WTC11 (cell line): ENCODE data around the gene KRT33A. TPM values are rescaled to one million over a fixed set of nuclear protein-coding genes. Genes with fewer than 3 reads are reported as not detected.
"Not testable (repeated sequence)": the region's sequence is repeated elsewhere in the genome, so short reads cannot be mapped to it uniquely, and the experiment has no call there.

Experiments
- ATAC-seq: fragments of 200-7000 bp; cut with Tn5 transposase; 2 replicates; pipeline ENCODE4 v1.10.0; 2021; ENCODE audit warnings: mild to moderate bottlenecking, moderate library complexity
- CTCF ChIA-PET: fragments of 300-600 bp; sonication (Branson Sonifier 250); formaldehyde crosslinking; loops from one replicate; lab custom pipeline; 2021; ENCODE audit warnings: antibody characterized with exemption; lab: Charles Lee
- POLR2A ChIA-PET: fragments of 350-600 bp; sonication (Branson Sonifier 250); formaldehyde crosslinking; loops from one replicate; lab custom pipeline; 2021; ENCODE audit warnings: antibody characterized with exemption; lab: Charles Lee
- DNase-seq: peaks from one replicate; pipeline ENCODE4 v3.0.0; 2021; ENCODE audit warnings: low spot score
- H3K27ac Mint-ChIP-seq: 2 replicates; pipeline ENCODE4 v1.8.0; 2021; ENCODE audit warnings: mixed read lengths
- H3K27me3 Mint-ChIP-seq: 2 replicates; pipeline ENCODE4 v1.8.0; 2021; ENCODE audit warnings: low read depth, mild to moderate bottlenecking, moderate library complexity, mixed read lengths
- H3K36me3 Mint-ChIP-seq: 2 replicates; pipeline ENCODE4 v1.8.0; 2021; ENCODE audit warnings: mixed read lengths
- H3K4me1 Mint-ChIP-seq: 2 replicates; pipeline ENCODE4 v1.8.0; 2022; ENCODE audit warnings: mixed read lengths
- H3K4me3 Mint-ChIP-seq: 2 replicates; pipeline ENCODE4 v1.8.0; 2021; ENCODE audit warnings: mild to moderate bottlenecking, moderate library complexity, mixed read lengths
- H3K9me3 Mint-ChIP-seq: 2 replicates; pipeline ENCODE4 v1.8.0; 2021; ENCODE audit warnings: mixed read lengths
- AFF4 ChIP-seq: sonication (generic); formaldehyde crosslinking; IDR thresholded peaks from 2 replicates; pipeline ENCODE4 v1.8.1; 2023; ENCODE audit warnings: mild to moderate bottlenecking, missing genetic modification reagents, borderline replicate concordance
- CREB1 ChIP-seq: sonication (generic); formaldehyde crosslinking; IDR thresholded peaks from 2 replicates; pipeline ENCODE4 v1.8.0; 2023; ENCODE audit warnings: mild to moderate bottlenecking, missing genetic modification reagents
- GRHL2 ChIP-seq: fragments of 250-450 bp; sonication (Bioruptor Pico); IDR thresholded peaks from 2 replicates; pipeline ENCODE4 v1.8.0; 2022; ENCODE audit warnings: mild to moderate bottlenecking, moderate library complexity; ENCODE audit not compliant: insufficient replicate concordance, severe bottlenecking
- GTF2I ChIP-seq: fragments of 250-450 bp; sonication (Bioruptor Pico); conservative IDR thresholded peaks from 2 replicates; pipeline ENCODE4 v1.4.0; 2021; ENCODE audit warnings: mild to moderate bottlenecking
- MXD4 ChIP-seq: fragments of 250-450 bp; sonication (Bioruptor Pico); IDR thresholded peaks from 2 replicates; pipeline ENCODE4 v1.8.0; 2021; ENCODE audit warnings: mild to moderate bottlenecking, moderate library complexity, borderline replicate concordance
- NR3C1 ChIP-seq: sonication (generic); formaldehyde crosslinking; conservative IDR thresholded peaks from 2 replicates; pipeline ENCODE4 v1.8.1; 2023; ENCODE audit warnings: low read depth, mild to moderate bottlenecking, missing genetic modification reagents
- PRDM15 ChIP-seq: sonication (generic); formaldehyde crosslinking; IDR thresholded peaks from 2 replicates; pipeline ENCODE4 v1.8.0; 2022; ENCODE audit warnings: missing genetic modification reagents
- RELA ChIP-seq: sonication (generic); formaldehyde crosslinking; IDR thresholded peaks from 2 replicates; pipeline ENCODE4 v1.8.1; 2022; ENCODE audit warnings: missing genetic modification reagents, mild to moderate bottlenecking, borderline replicate concordance
- RORB ChIP-seq: fragments of 250-450 bp; sonication (Bioruptor Pico); IDR thresholded peaks from 2 replicates; pipeline ENCODE4 v1.9.0; 2021; ENCODE audit warnings: mild to moderate bottlenecking
- SMAD3 ChIP-seq: sonication (generic); formaldehyde crosslinking; IDR thresholded peaks from 2 replicates; pipeline ENCODE4 v1.8.0; 2022; ENCODE audit warnings: missing genetic modification reagents, mild to moderate bottlenecking, borderline replicate concordance
- SMAD4 ChIP-seq: sonication (generic); formaldehyde crosslinking; IDR thresholded peaks from 2 replicates; pipeline ENCODE4 v1.8.0; 2022; ENCODE audit warnings: mild to moderate bottlenecking, missing genetic modification reagents
- STAT6 ChIP-seq: sonication (generic); formaldehyde crosslinking; conservative IDR thresholded peaks from 2 replicates; pipeline ENCODE4 v1.8.1; 2023; ENCODE audit warnings: mild to moderate bottlenecking, low read depth, missing genetic modification reagents, moderate library complexity
- TEAD4 ChIP-seq: sonication (generic); formaldehyde crosslinking; IDR thresholded peaks from 2 replicates; pipeline ENCODE4 v1.8.0; 2022; ENCODE audit warnings: mild to moderate bottlenecking, missing genetic modification reagents
- ZNF121 ChIP-seq: sonication (generic); formaldehyde crosslinking; IDR thresholded peaks from 2 replicates; pipeline ENCODE4 v1.8.0; 2023; ENCODE audit warnings: missing genetic modification reagents
- ZNF416 ChIP-seq: fragments of 250-450 bp; sonication (Bioruptor Pico); IDR thresholded peaks from 2 replicates; pipeline ENCODE4 v1.9.0; 2021; ENCODE audit warnings: mild to moderate bottlenecking, inconsistent platforms
- total RNA-seq: library from RNA; stranded (reverse); gene quantifications from 3 replicates; pipeline ENCODE4 v1.2.3, GENCODE V29; 2021
- TF ChIP-seq, protein P1 (sequence below): sonication (generic); formaldehyde crosslinking; conservative IDR thresholded peaks from 2 replicates; pipeline ENCODE4 v1.8.1; 2022; ENCODE audit warnings: mild to moderate bottlenecking, missing genetic modification reagents
- TF ChIP-seq, protein P2 (sequence below): fragments of 250-450 bp; sonication (Bioruptor Pico); IDR thresholded peaks from 2 replicates; pipeline ENCODE4 v2.1.2; 2022; ENCODE audit warnings: mild to moderate bottlenecking, moderate library complexity
- TF ChIP-seq, protein P3 (sequence below): fragments of 250-450 bp; sonication (Bioruptor Pico); conservative IDR thresholded peaks from 2 replicates; pipeline ENCODE4 v1.9.0; 2021; ENCODE audit warnings: mild to moderate bottlenecking
- TF ChIP-seq, protein P4 (sequence below): fragments of 250-450 bp; sonication (Bioruptor Pico); IDR thresholded peaks from 2 replicates; pipeline ENCODE4 v1.8.0; 2021; ENCODE audit warnings: mild to moderate bottlenecking

Gene KRT33A
- total RNA-seq, 1 experiment from 2014 or later, result not detected

DNA sequence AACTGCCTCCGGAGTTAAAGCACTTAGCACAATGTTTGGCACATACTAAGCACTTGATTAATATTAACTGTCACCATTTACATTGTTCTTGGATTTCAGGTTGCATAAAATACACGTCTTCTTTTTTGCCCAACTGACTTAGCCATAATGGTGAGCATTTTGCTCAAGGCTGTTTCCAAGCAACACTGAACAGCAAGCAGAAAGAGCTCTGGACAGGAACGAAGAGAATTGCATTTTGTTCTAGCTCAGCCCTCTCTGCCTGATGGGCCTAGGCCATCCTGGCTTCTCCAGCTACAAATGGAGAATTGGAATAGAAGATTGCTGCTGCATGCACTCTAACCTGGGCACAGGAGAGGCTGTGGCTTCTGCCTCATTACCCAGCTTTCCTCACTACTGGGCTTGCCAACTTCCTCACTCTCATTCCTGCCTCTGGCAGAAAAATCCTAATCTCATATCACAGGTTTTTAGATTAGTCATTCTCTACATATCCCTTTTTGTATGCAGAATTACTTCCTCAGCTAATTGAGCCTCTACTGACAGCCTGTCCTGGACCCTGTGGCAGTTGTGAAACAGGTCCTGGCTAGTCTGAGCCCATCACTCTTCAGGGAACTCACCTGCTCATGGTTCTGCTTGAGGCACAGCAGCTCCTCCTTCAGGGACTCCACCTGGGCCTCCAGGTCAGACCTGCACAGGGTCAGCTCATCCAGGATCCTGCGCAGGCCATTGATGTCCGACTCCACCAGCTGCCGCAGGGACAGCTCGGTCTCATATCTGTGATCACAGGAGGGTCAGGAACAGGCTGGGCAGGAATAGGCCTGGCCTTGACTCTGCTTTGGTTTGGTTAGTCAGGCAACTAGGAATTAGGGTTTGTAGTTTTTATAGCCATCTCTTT lies 2.5 kb downstream of the KRT33A start:
- ChIA-PET POLR2A (interaction anchor here (1.0 kb wide), 1 partner anchor 491 kb away, joined by 3 read pairs; no protein-coding TSS in a partner anchor), CTCF (interaction anchor here (0.7 to 1.8 kb wide), 6 partner anchors 19 to 485 kb away, joined by 3 to 6 read pairs (median 4); no protein-coding TSS in a partner anchor)
- H3K36me3 Mint-ChIP-seq, result no peaks in the 10 kb centered on the region
- TF ChIP-seq, protein P1, sequence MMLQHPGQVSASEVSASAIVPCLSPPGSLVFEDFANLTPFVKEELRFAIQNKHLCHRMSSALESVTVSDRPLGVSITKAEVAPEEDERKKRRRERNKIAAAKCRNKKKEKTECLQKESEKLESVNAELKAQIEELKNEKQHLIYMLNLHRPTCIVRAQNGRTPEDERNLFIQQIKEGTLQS (CRISPR knock-in tag), result no peak
- TF ChIP-seq AFF4 (CRISPR knock-in tag) (no peak), CREB1 (CRISPR knock-in tag) (no peak), SMAD4 (CRISPR knock-in tag) (no peak), STAT6 (CRISPR knock-in tag) (no peak), SMAD3 (CRISPR knock-in tag) (no peak), RORB (CRISPR knock-in tag) (no peak), MXD4 (CRISPR knock-in tag) (no peak), ZNF416 (CRISPR knock-in tag) (no peak), ZNF121 (no peak), NR3C1 (CRISPR knock-in tag) (no peak), GTF2I (no peak), PRDM15 (CRISPR knock-in tag) (no peak), RELA (CRISPR knock-in tag) (no peak), GRHL2 (no peak), TEAD4 (CRISPR knock-in tag) (no peak)
- TF ChIP-seq, protein P2, sequence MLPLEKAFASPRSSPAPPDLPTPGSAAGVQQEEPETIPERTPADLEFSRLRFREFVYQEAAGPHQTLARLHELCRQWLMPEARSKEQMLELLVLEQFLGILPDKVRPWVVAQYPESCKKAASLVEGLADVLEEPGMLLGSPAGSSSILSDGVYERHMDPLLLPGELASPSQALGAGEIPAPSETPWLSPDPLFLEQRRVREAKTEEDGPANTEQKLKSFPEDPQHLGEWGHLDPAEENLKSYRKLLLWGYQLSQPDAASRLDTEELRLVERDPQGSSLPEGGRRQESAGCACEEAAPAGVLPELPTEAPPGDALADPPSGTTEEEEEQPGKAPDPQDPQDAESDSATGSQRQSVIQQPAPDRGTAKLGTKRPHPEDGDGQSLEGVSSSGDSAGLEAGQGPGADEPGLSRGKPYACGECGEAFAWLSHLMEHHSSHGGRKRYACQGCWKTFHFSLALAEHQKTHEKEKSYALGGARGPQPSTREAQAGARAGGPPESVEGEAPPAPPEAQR, result no peak
- TF ChIP-seq, protein P3, sequence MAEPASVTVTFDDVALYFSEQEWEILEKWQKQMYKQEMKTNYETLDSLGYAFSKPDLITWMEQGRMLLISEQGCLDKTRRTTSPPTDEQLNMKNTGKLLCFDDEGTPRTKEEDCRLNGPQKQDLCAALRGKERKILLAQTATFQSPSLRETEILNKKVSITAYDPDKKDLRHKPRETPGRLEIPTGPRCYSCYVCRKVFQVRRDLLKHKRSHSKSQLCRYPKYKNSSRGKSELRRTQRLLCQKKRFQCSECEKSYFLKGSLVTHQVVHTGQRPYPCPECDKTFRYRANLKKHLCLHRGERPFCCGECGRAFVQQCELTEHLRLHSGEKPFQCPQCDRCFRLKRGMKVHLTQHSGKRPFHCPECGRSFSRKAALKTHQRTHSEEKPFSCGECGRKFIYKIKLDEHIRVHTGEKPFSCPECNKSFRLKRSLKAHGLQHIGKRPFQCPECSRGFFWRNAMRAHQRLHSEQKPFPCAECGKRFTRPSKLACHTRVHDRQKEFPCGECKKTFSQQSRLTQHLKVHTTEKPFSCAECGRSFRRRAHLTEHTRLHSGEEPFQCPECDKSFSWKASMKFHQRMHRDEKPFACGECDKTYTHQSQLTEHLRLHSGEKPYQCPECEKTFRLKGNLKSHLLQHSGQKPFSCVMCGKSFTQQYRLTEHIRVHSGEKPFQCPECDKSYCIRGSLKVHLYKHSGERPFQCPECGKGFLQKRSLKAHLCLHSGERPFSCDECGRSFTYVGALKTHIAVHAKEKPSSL (CRISPR knock-in tag), result no peak
- TF ChIP-seq, protein P4, sequence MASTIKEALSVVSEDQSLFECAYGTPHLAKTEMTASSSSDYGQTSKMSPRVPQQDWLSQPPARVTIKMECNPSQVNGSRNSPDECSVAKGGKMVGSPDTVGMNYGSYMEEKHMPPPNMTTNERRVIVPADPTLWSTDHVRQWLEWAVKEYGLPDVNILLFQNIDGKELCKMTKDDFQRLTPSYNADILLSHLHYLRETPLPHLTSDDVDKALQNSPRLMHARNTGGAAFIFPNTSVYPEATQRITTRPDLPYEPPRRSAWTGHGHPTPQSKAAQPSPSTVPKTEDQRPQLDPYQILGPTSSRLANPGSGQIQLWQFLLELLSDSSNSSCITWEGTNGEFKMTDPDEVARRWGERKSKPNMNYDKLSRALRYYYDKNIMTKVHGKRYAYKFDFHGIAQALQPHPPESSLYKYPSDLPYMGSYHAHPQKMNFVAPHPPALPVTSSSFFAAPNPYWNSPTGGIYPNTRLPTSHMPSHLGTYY, result no peak
- no peak overlapping the region for H3K4me3 Mint-ChIP-seq
- peaks cover 3% of the 10 kb centered on the region for H3K27me3 Mint-ChIP-seq
- no peak overlapping the region for H3K27ac Mint-ChIP-seq
- ATAC-seq (no peak), DNase-seq (no peak)
- peaks cover 13% of the 10 kb centered on the region for H3K9me3 Mint-ChIP-seq
- H3K4me1 Mint-ChIP-seq, result no peaks in the 10 kb centered on the region

- CTCF ChIA-PET, result interaction anchor here (1.1 to 1.8 kb wide), 2 partner anchors 17 to 202 kb away, joined by 4 to 5 read pairs; no protein-coding TSS in a partner anchor
- POLR2A ChIA-PET, ATAC-seq, H3K4me3 Mint-ChIP-seq, H3K27me3 Mint-ChIP-seq, H3K36me3 Mint-ChIP-seq, H3K4me1 Mint-ChIP-seq, DNase-seq, H3K27ac Mint-ChIP-seq: not testable (repeated sequence)
- peaks cover 26% of the 10 kb centered on the region for H3K9me3 Mint-ChIP-seq
Measured at GRCh38 chr17:41346421-41346820, 4.2 kb downstream of the KRT33A start.
